PC-3 (cell line): ENCODE data around the gene NME7.

Experiments used
- EZH2 ChIP-seq: fragments of 300-600 bp; sonication (generic); IDR thresholded peaks from one replicate; pipeline ENCODE4 v1.6.1; 2017; ENCODE audit warnings: antibody characterized with exemption, mild to moderate bottlenecking, low read length; ENCODE audit not compliant: unreplicated experiment
- EZH2phosphoT487 ChIP-seq: fragments of 300-600 bp; sonication (generic); IDR thresholded peaks from 2 replicates; pipeline ENCODE4 v1.6.1; 2018; ENCODE audit warnings: mild to moderate bottlenecking, antibody characterized with exemption, low read length, borderline replicate concordance
- TF ChIP-seq, protein P1 (sequence below): fragments of 300-600 bp; sonication (generic); conservative IDR thresholded peaks from 2 replicates; pipeline ENCODE4 v1.5.1; 2017; ENCODE audit warnings: antibody characterized with exemption, low read depth, mild to moderate bottlenecking, low read length

DNA sequence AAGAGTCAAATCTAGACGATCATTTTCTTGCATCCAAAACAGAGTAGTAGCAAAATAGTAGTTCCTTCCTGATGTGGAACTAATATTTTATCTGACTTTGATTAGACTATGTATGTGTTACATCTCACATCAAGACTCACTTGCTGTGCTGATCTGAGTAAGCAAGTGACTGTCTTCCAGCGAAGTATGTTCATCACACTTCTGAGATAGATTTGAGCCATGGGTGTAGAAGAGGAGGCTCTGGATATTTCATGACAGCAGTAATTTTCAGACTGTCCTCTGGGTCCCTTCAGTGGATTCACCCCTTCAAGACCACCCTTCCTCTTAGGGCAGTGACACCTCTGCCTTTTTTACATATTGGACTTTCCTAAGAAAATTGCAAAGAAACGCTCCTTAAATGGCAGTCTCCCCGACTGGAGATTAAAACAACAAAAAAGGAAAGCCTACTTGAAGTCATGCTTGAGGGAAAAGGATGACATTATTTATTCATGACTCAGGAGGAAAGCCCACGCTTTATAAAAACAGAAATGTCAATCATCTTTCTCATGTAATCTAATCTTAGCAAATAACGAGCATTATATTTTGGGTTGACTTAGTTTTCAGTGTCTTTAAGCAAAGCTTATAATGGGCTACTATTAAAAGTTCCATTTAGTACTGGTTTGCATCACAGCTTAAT lies 238.3 kb downstream of the NME7 start:
- TF ChIP-seq, protein P1, sequence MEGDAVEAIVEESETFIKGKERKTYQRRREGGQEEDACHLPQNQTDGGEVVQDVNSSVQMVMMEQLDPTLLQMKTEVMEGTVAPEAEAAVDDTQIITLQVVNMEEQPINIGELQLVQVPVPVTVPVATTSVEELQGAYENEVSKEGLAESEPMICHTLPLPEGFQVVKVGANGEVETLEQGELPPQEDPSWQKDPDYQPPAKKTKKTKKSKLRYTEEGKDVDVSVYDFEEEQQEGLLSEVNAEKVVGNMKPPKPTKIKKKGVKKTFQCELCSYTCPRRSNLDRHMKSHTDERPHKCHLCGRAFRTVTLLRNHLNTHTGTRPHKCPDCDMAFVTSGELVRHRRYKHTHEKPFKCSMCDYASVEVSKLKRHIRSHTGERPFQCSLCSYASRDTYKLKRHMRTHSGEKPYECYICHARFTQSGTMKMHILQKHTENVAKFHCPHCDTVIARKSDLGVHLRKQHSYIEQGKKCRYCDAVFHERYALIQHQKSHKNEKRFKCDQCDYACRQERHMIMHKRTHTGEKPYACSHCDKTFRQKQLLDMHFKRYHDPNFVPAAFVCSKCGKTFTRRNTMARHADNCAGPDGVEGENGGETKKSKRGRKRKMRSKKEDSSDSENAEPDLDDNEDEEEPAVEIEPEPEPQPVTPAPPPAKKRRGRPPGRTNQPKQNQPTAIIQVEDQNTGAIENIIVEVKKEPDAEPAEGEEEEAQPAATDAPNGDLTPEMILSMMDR, result no peak
- TF ChIP-seq EZH2phosphoT487, result no peak
- TF ChIP-seq EZH2, result no peak
